HG03060 (cell line): ENCODE measurements around the gene TSEN54.
"Not testable (repeated sequence)": the region's sequence is repeated elsewhere in the genome, so short reads cannot be mapped to it uniquely, and the experiment has no call there.

Source experiments
- ATAC-seq: cut with Tn5 transposase; IDR thresholded peaks from one replicate; pipeline ENCODE4 v1.9.1; 2021; ENCODE audit warnings: low read depth, moderate number of reproducible peaks; ENCODE audit not compliant: unreplicated experiment

TSEN54 gene

DNA sequence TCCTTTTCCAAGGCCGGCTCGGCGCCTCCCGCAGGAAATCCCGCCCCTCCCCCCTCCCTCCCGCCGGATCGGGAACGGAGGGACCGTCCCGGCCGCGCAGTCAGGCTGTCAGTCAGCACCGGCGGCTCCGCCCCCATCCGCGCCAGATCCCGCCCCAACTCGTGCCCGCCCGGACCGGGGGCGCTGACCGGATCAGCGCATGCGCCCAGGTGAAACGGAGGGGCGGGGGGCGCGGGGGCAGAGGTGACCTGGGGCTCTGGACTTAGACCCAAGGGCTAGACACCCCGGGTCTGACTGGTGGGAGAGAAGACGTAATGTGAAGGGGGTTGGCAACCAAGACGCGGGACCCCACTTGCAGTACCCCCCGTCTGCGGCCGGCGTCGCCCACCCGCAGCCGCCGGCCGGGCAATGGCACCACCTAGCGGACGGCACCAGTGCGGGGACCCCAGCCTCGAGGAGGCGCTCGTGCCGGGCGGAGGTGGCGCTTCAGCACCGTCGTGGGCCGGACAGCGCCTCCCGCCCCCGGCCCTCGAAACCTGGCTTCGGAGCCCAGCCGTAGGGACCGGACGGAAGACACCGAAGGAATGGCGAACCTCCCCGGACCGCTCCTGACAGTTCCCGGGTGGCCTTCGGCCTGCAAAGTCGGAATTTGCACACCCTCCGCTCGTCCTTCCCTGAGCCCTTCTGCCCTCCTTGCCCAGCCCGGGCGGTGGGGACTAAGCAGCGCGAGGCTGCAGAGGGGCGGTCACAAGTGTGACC lies 653 bp upstream of the TSEN54 start, which contains the start of gene CASKIN2:
CASKIN2 (minus strand) TSS at position 42 of the 759 bp plus-strand sequence. CDS start 1,733 bp downstream, outside the sequence.
- no peak for ATAC-seq

DNA sequence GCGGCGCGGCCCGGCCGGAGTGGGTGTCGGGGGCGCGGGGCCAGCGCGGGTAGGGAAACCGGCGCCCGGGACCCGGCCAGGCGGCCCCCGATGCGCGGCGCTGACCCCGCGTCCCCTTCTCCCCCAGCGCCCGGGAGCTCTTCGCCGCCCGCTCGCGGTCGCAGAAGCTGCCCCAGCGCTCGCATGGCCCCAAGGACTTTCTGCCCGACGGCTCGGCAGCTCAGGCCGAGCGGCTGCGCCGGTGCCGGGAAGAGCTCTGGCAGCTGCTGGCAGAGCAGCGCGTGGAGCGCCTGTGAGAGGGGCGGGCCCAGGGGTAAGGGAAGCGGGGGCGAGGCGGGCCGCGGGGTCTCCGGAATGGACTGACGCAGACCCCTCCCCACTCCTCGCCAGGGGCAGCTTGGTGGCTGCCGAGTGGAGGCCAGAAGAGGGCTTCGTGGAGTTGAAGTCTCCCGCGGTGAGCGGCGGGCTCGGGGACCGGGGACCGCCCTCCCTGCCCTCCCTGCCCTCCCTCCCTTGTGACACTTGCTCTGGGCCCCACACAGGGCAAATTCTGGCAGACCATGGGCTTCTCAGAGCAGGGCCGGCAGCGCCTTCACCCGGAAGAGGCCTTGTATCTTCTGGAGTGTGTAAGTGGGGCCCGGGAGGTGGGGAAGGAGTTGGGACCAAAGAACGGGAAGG lies 430 bp downstream of the TSEN54 start:
- no peak for ATAC-seq

DNA sequence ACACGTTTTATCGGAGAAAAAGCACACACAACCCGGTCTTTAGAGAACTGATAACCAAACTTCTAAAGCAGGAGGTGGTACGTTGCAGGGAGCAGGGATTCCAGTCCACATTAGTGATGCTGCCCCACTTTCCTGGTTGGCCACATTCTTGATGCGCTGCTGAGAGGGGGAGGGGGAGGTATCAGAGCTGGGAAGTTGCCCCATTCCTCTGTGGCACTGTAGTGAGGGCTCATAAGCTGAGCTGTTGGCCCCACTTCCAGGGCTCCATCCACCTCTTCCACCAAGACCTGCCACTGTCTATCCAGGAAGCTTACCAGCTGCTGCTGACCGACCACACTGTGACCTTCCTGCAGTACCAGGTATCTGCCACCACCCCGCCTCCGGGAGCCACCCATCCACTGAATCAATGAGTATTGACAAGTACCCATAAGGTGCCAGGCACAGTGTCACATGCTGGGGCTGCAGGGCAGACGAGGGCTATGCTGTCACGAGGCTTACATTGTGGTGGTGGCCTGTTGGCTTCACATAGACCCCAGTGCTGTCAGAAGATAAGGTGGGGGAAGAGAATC lies 1.1 kb downstream of the TSEN54 start:
- no peak for ATAC-seq

DNA sequence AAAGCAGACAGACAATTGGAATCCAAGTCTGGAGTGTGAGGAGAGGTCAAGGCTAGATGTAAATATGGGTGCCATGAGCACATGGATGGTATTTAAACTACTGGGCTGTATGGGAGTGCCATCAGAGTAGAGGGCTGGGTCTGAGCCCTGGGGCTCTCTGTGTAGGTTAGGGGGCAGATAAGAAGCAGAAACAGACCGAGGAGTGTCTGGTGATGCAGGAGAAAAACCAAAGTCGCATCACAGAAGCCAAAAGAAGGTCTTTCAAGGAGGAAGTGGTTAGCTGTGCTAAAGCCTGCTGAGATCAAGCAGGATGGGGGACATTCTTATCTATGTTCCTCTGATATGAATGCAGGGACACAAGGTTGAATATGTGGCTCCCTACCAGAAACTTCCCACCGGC lies 1.9 kb downstream of the TSEN54 start:
- no peak for ATAC-seq

DNA sequence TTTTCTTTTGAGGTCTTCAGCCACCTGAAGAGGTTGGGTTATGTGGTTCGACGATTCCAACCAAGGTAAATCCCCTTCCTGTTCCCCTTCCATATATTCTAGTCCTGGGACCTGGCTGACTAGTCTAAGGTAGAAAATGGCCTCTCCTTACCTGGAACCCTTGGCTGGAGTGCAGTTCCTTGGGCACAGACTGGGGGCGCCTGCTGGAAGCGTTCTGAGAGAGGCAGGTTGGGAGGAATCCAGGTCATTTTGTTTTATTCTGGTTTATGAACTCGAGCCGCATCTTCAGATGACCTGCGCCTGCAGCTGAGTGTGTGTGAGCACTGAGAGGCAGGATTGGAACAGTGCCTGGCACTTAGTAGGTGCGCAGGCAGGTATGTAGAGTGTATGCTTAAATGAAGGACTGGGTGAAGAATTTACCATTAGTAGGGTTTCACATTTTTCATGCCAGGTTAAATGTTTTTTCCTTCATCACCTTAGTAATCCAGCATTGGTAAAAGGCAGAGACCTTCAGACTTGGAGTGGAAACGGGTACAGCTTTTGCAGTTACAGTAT lies 2.7 kb downstream of the TSEN54 start:
- no peak for ATAC-seq

DNA sequence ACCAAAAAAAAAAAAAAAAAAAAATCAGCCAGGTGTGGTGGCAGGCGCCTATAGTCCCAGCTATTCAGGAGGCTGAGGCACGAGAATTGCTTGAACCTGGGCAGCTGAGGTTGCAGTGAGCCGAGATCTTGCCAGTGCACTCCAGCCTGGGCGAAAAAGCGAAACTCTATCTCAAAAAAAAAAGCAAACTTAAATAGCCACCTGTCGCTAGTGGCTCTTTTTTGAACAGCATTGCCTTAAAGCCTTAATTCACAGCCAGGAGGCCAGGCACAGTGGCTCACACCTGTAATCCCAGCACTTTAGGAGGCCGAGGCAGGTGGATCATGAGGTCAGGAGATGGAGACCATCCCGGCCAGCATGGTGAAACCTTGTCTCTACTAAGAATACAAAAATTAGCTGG lies 4.1 kb downstream of the TSEN54 start:
- ATAC-seq = not testable (repeated sequence)

DNA sequence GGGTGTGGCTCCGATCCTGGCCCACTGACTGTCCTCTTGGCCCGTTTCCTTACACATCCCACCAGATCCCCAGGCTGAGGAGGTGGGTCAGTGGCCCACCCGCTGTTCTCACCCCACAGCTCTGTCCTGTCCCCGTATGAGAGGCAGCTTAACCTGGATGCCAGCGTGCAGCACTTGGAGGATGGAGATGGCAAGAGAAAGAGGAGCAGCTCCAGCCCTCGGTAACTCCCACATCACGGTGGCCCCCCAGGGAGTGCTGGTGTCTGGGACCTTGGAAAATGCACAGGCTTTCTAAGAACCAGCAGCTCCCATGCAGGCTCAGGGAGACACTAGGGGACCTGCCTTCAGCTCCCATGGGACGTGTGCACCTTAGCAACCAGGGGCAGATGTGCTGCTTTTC lies 5.0 kb downstream of the TSEN54 start:
- no peak for ATAC-seq

DNA sequence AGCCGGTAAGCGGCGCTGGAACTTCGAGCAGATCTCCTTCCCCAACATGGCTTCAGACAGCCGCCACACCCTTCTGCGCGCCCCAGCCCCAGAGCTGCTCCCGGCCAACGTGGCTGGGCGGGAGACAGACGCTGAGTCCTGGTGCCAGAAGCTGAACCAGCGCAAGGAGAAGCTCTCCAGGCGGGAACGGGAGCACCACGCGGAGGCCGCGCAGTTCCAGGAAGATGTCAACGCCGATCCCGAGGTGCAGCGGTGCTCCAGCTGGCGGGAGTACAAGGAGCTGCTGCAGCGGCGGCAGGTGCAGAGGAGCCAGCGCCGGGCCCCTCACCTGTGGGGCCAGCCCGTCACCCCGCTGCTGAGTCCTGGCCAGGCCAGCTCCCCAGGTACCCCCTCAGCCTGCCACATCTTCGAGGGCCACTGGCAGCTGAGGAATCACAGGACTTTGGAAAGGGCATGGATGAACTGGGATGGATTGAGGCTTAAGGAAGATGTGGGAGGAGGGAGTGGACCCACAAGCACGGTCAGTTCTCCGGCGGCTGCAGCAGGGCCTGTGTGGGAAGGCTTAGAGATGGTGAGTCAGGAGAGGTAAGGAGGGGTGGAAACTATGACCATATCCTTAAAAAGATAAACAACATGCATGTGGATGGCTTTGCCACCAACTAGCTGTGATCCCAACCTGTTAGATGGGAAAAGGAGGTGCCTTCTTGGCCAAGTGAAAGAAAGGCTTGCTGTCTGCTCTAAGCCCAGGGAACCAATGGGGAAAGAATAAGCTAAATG lies 5.8 kb downstream of the TSEN54 start:
- ATAC-seq = no peak

DNA sequence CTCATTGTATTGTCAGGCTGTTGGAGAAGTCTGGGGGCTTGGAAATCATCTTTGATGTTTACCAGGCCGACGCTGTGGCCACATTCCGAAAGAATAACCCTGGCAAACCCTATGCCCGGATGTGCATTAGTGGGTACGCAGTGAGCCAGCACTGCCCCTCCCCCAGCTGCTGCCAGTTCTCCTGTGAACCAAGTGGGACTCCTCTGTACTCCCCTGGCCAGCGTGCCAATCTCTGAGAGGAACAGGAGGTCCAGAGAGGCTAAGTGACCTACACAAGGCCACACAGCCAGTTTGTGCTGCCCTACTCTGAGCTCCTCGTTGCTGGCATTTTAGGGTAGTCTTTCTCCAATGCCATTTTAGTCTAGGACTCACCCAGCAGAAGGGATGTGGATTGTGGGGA lies 7.3 kb downstream of the TSEN54 start:
- no peak for ATAC-seq

DNA sequence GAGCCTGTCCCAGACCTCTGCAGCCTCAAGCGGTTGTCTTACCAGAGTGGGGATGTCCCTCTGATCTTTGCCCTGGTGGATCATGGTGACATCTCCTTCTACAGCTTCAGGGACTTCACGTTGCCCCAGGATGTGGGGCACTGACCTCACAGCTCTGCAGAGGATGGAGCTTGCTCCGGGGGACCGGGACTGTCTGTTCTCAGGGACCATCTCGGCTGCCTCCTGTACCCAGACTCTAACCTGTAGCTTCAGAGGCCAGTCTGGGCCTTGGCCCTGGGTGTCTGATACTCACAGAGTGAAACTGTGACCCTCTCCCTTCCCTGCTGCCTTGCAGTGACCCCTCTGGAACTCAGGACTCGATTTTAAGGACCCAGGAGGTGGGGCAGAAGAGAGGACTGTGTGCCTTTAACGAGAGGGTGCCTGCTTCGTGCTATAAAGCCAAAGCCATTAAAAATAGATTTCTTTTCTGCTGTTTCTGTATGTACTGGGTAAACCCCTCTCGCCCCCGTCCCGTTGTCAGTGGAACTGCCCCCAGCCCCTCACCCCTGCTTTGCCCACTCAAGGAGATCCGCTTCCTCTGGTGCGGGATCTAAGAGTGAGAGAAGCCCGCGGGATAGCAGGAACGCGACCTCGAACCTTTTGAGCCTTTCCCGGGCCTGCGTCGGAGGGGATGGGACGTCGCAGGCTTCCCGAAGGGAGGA lies 8.1 kb downstream of the TSEN54 start:
- no peak for ATAC-seq

DNA sequence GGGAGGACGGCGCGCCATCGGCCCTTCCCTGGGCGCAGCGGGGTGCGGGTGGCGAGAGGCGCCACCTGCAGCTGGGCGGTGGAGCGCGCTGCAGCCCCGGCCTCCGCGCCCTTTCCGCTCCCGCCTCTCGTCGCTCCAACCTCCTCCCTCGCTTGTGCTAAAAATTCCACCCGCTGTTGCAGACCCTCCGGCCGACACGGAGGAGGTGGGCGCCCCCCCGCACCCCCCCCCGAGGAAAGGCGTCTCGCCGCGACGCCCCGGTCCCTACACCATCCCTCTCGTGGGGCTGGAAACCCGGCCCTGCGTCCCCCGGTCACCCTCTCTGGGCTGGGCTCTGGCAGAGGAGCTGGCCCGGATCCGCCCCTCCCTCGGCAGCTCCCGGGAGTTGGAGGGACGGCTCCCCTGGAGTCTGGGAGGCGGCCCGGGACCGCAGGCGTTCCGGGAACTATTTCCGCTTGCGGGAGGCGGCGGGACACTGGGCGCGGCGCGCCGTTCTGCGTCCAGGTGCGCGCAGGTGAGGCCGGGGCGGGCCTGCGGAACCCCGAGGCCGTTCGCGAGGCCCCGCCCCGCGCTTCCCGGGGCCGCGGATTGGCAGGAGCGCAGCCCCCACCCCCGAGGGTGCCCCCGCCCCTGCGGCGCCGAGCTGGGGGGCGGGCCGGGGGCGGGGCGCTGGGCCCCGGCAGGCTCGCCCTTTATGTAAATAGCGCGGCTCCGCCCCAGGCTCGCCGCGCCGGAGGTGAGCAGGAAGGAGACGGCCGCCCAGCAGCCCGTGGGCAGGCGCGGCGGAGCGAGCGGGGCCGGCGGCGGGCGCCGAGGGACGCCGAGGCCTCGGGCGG lies 8.9 kb downstream of the TSEN54 start, which contains the start of gene LLGL2:
LLGL2 (plus strand) TSS at position 728 of the 836 bp plus-strand sequence. CDS start 17,730 bp downstream, outside the sequence.
- no peak for ATAC-seq

DNA sequence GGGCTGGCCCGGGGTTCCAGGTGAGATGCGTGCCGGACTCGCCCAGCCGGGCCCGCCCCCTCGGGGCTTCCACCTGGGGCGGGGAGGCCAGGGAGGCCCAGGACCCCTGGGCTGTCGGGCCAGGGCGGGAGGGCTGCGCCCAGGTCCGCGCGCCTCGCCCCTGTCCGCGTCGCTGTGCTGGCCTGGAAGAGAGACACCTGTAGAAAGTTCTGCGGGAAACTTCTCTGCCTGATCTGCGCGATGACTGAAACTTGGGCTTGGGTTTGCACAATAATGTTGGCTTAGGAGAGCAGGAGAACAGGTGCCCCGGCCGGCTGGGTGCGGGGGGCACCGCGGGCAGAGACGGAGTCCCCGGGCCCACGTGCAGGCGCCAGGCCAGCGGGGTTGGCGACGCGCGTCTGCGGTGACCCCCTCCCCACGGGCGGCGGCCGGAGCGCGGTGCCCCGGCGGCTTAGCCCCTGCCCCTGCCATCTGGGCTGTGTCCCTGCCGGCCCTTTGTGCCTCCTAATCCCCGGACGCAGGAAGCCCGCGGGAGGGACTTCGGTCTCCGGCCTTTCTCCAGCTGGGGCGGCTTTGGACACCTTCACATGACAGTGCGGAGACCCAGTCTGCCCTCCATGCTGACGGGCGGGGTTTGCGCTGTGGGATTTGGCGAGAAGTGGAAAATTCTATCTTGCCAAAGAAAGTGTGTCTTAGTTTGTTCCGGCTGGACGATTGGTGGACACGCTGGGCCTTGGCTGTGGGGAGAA lies 9.7 kb downstream of the TSEN54 start:
- ATAC-seq = no peak

DNA sequence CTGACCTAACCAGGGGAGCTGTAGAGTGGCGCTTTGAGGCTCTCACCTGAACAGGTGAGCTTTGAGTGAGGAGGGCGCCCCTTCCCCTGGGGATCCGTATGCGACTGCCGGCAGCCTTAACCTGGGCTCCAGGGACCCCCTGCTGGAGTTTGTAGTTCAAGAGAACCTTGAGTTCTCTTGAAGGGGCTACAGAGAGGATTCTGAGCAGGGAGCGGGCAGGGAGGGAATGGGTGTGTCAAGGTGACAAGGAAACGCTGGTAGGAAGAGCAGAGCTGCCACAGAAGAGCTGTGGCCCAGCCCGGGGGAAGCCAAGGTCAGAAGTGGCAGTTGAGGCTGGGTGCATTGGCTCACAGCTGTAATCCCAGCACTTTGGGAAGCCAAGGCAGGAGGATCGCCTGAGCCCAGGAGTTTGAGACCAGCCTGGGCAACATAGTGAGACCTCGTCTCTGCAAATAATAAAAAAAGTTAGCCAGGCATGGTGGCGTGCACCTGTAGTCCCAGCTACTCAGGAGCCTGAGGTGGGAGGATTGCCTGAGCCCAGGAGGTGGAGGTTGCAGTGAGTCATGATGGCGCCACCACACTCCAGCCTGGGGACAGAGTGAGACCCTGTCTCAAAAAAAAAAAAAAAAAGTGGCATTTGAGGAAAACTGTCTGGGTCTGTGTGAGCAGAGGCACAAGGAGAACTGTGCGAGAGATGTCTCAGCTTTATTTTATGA lies 10.4 kb downstream of the TSEN54 start:
- no peak for ATAC-seq

DNA sequence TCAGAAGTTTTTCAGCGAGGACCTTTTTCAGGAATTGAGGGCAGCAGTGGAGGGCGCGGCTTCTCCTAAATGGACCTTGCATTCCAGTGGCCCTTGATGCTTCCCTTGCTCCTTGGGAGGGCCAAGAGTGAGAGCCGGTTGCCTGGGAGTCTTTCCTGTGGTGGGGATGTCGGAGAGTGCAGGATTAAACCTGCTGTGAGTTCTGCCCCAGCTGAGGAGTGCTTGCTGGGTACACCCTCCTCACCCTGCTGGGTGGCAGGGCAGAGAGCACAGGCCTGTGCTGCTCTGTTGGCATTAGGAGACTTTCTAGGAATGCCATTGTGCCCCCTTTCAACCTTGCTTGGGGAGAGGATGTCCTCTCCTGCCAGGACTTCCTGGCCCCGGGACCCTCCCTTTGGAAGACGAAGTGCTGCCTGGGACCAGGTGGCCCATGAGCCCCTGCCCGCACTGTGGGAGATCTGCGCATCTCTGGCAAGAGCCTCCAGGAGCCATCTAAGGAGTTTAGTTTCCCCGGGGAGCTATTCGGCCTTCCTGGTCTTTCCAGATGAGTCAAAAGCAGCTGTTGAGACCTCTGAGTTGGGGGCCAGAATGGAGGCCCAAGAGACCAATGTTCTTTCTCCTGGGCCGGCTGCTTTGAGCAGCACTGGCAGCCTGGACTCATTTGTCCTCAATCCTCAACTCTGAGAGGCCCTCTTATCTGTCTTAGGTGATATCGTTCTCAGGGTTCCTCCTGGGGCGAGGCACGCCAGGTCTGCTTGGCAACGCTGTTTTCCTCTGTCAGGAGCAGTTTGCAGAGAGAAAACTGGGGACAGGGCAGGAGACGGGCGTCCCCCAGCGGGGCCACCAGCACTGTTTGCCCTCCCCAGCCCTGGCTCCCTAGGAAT lies 14.8 kb downstream of the TSEN54 start:
- ATAC-seq = no peak

DNA sequence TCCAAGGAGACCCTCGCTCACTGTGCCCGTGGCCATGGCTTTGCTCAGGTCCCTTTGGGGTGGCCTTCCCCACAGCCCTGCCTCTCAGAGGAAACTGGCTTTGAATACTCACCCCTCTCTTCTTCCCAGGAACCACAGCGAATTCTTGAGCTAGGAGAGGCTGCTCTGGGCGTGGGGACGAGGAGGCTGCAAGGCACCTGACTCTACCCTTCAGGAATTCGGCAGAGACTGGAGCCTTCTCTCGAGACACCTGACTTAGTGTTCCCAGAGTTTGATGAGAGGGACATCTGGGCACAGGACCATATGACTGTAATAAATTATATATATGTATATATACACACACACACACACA lies 15.4 kb downstream of the TSEN54 start:
- no peak for ATAC-seq

DNA sequence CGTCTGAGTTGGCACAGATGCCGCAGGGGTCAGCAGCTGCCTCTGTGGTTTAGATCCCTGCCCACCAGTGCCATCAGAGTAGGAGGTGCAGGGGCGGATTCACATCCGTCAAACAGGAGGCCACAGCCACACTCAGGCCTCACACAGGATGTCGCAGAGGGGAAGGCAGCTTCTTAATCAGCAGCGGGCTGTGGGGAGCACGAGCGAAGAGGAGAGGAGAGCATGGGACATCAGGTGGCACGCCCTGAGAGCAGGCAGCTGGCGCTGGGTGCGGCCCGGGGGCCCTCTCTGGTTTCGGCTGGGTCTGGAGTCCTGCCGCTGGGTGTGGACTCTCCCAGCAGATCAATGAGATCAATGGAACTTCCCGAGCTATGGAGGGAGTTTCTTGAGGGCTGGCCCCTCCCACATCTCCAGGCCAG lies 18.8 kb downstream of the TSEN54 start:
- ATAC-seq = no peak

DNA sequence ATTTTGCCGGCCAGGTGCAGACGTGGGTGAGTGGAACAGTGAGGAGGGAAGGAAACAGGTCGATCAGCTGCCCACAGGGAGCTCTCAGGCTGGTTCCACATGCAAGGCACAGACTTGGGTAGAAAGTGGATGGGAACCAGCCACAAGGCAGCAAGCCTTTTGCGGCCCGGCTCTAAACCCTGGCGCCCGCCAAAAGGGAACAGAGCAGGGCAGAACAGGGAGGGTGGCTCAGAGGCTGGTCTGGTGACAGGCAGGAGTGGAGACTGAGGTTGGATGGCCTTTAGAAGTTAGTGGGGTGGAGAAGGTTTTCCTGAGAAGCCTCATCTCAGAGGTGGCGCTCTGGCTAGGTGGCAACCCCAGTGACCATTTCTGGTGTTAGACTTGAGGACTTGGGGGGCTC lies 19.5 kb downstream of the TSEN54 start:
- no peak for ATAC-seq
